Epithelial cell of esophagus (primary cell): ENCODE measurements around the gene WDR4.
A peak's percentile ranks its signal among the peaks of the same experiment; 100 is the strongest.
"Not testable (repeated sequence)": the region's sequence is repeated elsewhere in the genome, so short reads cannot be mapped to it uniquely, and the experiment has no call there.

Experiments used
- DNase-seq: peaks from one replicate; pipeline ENCODE4 v3.0.0; 2010; ENCODE audit warnings: low read depth
- H3K4me3 ChIP-seq: 2 replicates; pipeline ENCODE4 v1.5.1; 2011; ENCODE audit warnings: mild to moderate bottlenecking, low read length, control low read depth
- CTCF ChIP-seq: IDR thresholded peaks from 2 replicates; pipeline ENCODE4 v1.5.1; 2011; ENCODE audit warnings: low read depth, mild to moderate bottlenecking, low read length, control low read depth, inconsistent platforms; ENCODE audit not compliant: insufficient read depth; ENCODE audit errors: missing control alignments

WDR4 gene

DNA sequence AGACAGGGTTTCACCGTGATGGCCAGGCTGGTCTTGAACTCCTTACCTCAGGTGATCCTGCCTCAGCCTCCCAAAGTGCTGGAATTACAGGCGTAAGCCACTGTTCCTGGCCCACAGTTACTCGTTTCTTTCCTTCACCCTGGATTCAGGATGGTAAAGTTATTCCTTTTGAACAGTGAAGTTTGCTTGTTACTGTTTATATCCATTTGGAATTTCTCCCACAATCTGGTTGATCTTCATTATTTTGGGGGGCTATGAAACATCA lies 43.0 kb downstream of the WDR4 start:
- no peak for DNase-seq
- TF ChIP-seq CTCF = no peak

DNA sequence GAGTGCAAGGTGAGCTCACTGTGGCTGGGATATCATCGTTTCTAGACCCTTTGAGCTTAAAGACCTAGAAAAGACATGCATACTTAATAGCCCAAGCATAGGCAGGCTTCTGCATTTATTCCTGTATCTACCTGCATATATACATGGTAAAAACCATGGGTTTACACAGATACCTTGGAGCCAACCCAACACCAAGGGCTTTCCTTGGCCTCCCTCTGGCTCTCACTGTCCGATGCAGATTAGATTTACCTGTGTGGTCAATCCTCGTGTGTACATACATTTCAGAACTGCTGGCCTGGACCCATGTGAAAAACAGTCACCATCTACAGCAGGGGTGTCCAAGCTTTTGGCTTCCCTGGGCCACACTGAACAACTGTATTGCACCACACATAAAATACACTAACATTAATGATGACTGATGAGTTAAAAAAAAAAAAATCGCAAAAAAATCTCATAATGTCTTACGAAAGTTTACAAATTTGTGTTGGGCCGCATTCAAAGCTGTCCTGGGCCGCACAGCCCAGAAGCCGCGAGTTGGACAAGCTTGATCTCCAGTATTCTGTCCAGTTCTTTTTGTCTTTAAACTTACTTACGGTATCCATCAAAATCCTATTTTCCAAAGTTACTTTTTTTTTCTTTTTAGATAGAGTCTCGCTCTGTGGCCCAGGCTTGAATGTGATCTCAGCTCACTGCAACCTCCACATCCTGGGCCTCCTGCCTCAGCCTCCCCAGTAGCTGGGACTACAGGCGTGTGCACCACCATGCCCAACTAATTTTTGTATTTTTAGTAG lies 43.5 kb downstream of the WDR4 start:
- H3K4me3 ChIP-seq = no peak overlapping the region
- no peak for DNase-seq
- no peak for TF ChIP-seq CTCF

More for the DNA sequence above, 43.0 kb downstream of the WDR4 start:
- no peak overlapping the region for H3K4me3 ChIP-seq

DNA sequence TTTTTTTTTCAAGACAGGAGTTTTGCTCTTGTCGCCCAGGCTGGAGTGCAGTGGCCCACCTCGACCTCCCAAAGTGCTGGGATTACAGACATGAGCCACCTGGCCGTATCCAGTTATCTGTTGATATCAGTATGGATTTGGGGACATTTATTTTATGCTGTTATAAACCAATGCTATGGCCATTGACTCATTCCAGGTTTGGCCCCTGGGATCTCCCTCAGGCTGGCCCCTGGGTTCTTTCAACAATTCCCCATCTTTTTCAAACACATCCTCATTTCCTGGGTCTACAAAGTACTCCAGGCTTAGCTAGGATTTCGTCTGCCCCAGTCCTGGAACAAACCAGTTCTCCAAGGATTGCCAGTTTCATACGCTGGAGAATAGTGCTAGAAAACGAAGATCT lies 44.1 kb downstream of the WDR4 start:
- H3K4me3 ChIP-seq = no peak overlapping the region
- DNase-seq = no peak
- TF ChIP-seq CTCF = no peak

GRCh38 chr21:42834726-42835191 lies 44.6 kb downstream of the WDR4 start:
- no peak overlapping the region for H3K4me3 ChIP-seq
- no peak for DNase-seq
- no peak for TF ChIP-seq CTCF

- no peak overlapping the region for H3K4me3 ChIP-seq
- no peak for TF ChIP-seq CTCF
- no peak for DNase-seq
These were observed 45.2 kb downstream of the WDR4 start for GRCh38 chr21:42833859-42834725.

GRCh38 chr21:42833439-42833815 lies 45.9 kb downstream of the WDR4 start:
- peak; percentile 50 for DNase-seq
- TF ChIP-seq CTCF = peak; percentile 40
- H3K4me3 ChIP-seq = no peak overlapping the region

GRCh38 chr21:42832321-42832630 lies 47.1 kb downstream of the WDR4 start:
- H3K4me3 ChIP-seq, DNase-seq: not testable (repeated sequence)
